Right lobe of liver (tissue), 6 donors: Measurements from ENCODE around the gene ABCB10. TPM values are rescaled to one million over a fixed set of nuclear protein-coding genes. Genes with fewer than 3 reads are reported as not detected.
"Not testable (repeated sequence)": the region's sequence is repeated elsewhere in the genome, so short reads cannot be mapped to it uniquely, and the experiment has no call there.

Source experiments
- ATAC-seq, 4 donors: fragments of 200-7000 bp; cut with Tn5 transposase; one replicate each; pipeline ENCODE4 v1.9.1; 2020; ENCODE audit warnings: mild to moderate bottlenecking in 4 of 4, moderate library complexity in 4 of 4
- DNase-seq, 3 donors: peaks; one replicate each; pipeline ENCODE4 v3.0.0-alpha.2; 2020
- H3K27ac ChIP-seq, 3 donors: fragments of 200-600 bp; one replicate each; pipeline ENCODE4 v1.8.0; 2022
- H3K27me3 ChIP-seq, 2 donors: fragments of 200-600 bp; one replicate each; pipeline ENCODE4 v1.8.0; 2022
- H3K36me3 ChIP-seq, 4 donors: fragments of 200-600 bp; sonication (generic) in 1 of 4; one replicate each; pipeline versions ENCODE4 v1.5.1 to v1.8.0; 2017 to 2022; ENCODE audit warnings: control low read depth in 1 of 4
- H3K4me1 ChIP-seq, 4 donors: fragments of 200-600 bp; sonication (generic) in 1 of 4; one replicate each; pipeline versions ENCODE4 v1.5.1 to v1.8.0; 2017 to 2022; ENCODE audit warnings: control low read depth in 1 of 4
- H3K4me3 ChIP-seq, 3 donors: fragments of 200-600 bp; one replicate each; pipeline ENCODE4 v1.8.0; 2022
- H3K9me3 ChIP-seq, 4 donors: fragments of 200-600 bp; sonication (generic) in 1 of 4; one replicate each; pipeline versions ENCODE4 v1.5.1 to v1.8.0; 2017 to 2022; ENCODE audit warnings: control low read depth in 1 of 4
- CTCF ChIP-seq, 4 donors: fragments of 200-600 bp in 3 of 4; fragments of 450-650 bp in 1 of 4; IDR thresholded peaks; one replicate each; pipeline versions ENCODE4 v1.5.1 to v1.8.0; 2016 to 2022; ENCODE audit warnings: antibody characterized with exemption in 4 of 4, mild to moderate bottlenecking in 2 of 4
- POLR2A ChIP-seq: fragments of 450-650 bp; IDR thresholded peaks from one replicate; pipeline ENCODE4 v1.6.1; 2017; ENCODE audit warnings: antibody characterized with exemption, mild to moderate bottlenecking
- WGBS: methylation state at CpG from one replicate; pipeline ENCODE4 v1.1.6; 2018; ENCODE audit warnings: low coverage, low lambda C conversion rate; ENCODE audit not compliant: insufficient coverage; ENCODE audit errors: missing lambda C conversion rate; 5-methylcytosine and 5-hydroxymethylcytosine counted together
- intact Hi-C, 2 donors: fragments of 100-400 bp; cut with DNase I; formaldehyde crosslinking; loops; one replicate each; pipeline versions ENCODE4 v1.11.2 to v1.14.1; 2022
- total RNA-seq, 6 experiments: library from RNA; depleted of rRNA in 2 of 6; stranded (reverse); fragments of >200 nt in 2 of 6; fragmentation: NEBNext Ultra II Directional in 3 of 6; extraction: Animal tissue kit (Norgen Biotek cat#: 25700) in 3 of 6; gene quantifications; one replicate each; pipeline versions ENCODE4 v1.1.0 to v1.2.4, GENCODE V29; 2016 to 2023
- donor health status: DM: no; HTN: yes; CAD: no.
- donor health status: DM: no; HTN: no; CAD: no.
- donor health status: DM: no; HTN: no; CAD: no.
- donor health status: DM: no; HTN: yes; CAD: no.
- donor health status: DM: no; HTN: yes; CAD: no.

ABCB10 gene
- total RNA-seq, 6 experiments from 2014 or later = 12.9 to 16.2 (median 13.7) TPM

- DNase-seq = no peak
- intact Hi-C loops = no loop called here
- Histone ChIP-seq H3K9me3 (no peaks in the 10 kb centered on the region), H3K27ac (no peak overlapping the region), H3K27me3 (no peaks in the 10 kb centered on the region), H3K4me1 (no peaks in the 10 kb centered on the region), H3K36me3 (peaks cover 0 to 25% (median 11%) of the 10 kb centered on the region in 4 donors), H3K4me3 (no peak overlapping the region)
- TF ChIP-seq POLR2A (no peak), CTCF (IDR thresholded peaks at IDR 0.05) (no peak)
- WGBS = 80% methylated on average over 3 of the region's 3 CpGs
- no peak for ATAC-seq
Measured at GRCh38 chr1:229599218-229599954, 40.9 kb upstream of the ABCB10 start.

GRCh38 chr1:229597877-229598276 lies 39.4 kb upstream of the ABCB10 start:
- Histone ChIP-seq H3K27ac (peak overlapping the region in 1 of 3 donors; percentile 52), H3K4me1 (no peaks in the 10 kb centered on the region)
- WGBS = 63% methylated on average over 3 of the region's 3 CpGs

GRCh38 chr1:229596925-229597699 lies 38.6 kb upstream of the ABCB10 start:
- 83% methylated on average over 6 of the region's 7 CpGs for WGBS
- Histone ChIP-seq H3K9me3 (no peaks in the 10 kb centered on the region), H3K4me1 (no peaks in the 10 kb centered on the region), H3K36me3 (peaks cover 0 to 38% (median 13%) of the 10 kb centered on the region in 4 donors), H3K27me3 (no peaks in the 10 kb centered on the region), H3K27ac (peak overlapping the region in 1 of 3 donors; percentile 52), H3K4me3 (no peak overlapping the region)
- DNase-seq = no peak
- ATAC-seq = peak in 1 of 4 donors; percentile 36
- intact Hi-C loops = no loop called here
- TF ChIP-seq CTCF (IDR thresholded peaks at IDR 0.05) (no peak), POLR2A (no peak)

More at GRCh38 chr1:229597877-229598276, 39.4 kb upstream of the ABCB10 start:
- no peak overlapping the region for H3K4me3 ChIP-seq
- peaks cover 0 to 38% (median 14%) of the 10 kb centered on the region in 4 donors for H3K36me3 ChIP-seq
- intact Hi-C loops = no loop called here
- ATAC-seq (no peak), DNase-seq (no peak)
- H3K9me3 ChIP-seq = no peaks in the 10 kb centered on the region
- TF ChIP-seq POLR2A (no peak), CTCF (IDR thresholded peaks at IDR 0.05) (no peak)
- H3K27me3 ChIP-seq = no peaks in the 10 kb centered on the region

- intact Hi-C loops, H3K4me1 ChIP-seq, H3K9me3 ChIP-seq, ATAC-seq, H3K27me3 ChIP-seq, H3K4me3 ChIP-seq, DNase-seq, H3K27ac ChIP-seq: not testable (repeated sequence)
- peaks cover 0 to 29% (median 8%) of the 10 kb centered on the region in 4 donors for H3K36me3 ChIP-seq
- WGBS = 100% methylated on average over 4 of the region's 7 CpGs
Measured at GRCh38 chr1:229595876-229596275, 37.4 kb upstream of the ABCB10 start.
